Lower leg skin (tissue), 4 donors: Measurements from ENCODE around the gene SGCG. TPM values are rescaled to one million over a fixed set of nuclear protein-coding genes. Genes with fewer than 3 reads are reported as not detected.
"Not testable (repeated sequence)": the region's sequence is repeated elsewhere in the genome, so short reads cannot be mapped to it uniquely, and the experiment has no call there.

ENCODE experiments used
- DNase-seq, 2 donors: peaks; one replicate each; pipeline ENCODE4 v3.0.0-alpha.2; 2019; ENCODE audit warnings: low spot score in 2 of 2
- H3K4me3 ChIP-seq: fragments of 200-600 bp; sonication (generic); 2 replicates; pipeline ENCODE4 v1.5.1; 2017; ENCODE audit warnings: mild to moderate bottlenecking, low read depth; ENCODE audit not compliant: poor library complexity, severe bottlenecking
- POLR2A ChIP-seq, 2 donors: fragments of 450-650 bp; IDR thresholded peaks; one replicate each; pipeline ENCODE4 v1.6.1; 2016 to 2017; ENCODE audit warnings: antibody characterized with exemption in 2 of 2, mild to moderate bottlenecking in 1 of 2, moderate library complexity in 1 of 2
- WGBS, 2 donors: methylation state at CpG; one replicate each; pipeline ENCODE4 v1.1.5; 2018; 5-methylcytosine and 5-hydroxymethylcytosine counted together
- intact Hi-C: fragments of 100-400 bp; cut with DNase I; formaldehyde crosslinking; loops from one replicate; pipeline ENCODE4 v1.15.0; 2023; ENCODE audit warnings: low total_unique reads
- total RNA-seq, 4 donors: library from RNA; depleted of rRNA; stranded (reverse); fragments of >200 nt; gene quantifications; one replicate each; pipeline ENCODE4 v1.1.0, GENCODE V29; 2016
- TF ChIP-seq, protein P1 (sequence below), 3 donors: fragments of 450-650 bp; IDR thresholded peaks; one replicate each; pipeline ENCODE4 v1.5.1; 2016; ENCODE audit warnings: antibody characterized with exemption in 3 of 3, mild to moderate bottlenecking in 3 of 3, moderate library complexity in 2 of 3

The SGCG gene
- total RNA-seq, 4 donors from 2014 or later: 0.72 to 2.3 (median 0.90) TPM

DNA sequence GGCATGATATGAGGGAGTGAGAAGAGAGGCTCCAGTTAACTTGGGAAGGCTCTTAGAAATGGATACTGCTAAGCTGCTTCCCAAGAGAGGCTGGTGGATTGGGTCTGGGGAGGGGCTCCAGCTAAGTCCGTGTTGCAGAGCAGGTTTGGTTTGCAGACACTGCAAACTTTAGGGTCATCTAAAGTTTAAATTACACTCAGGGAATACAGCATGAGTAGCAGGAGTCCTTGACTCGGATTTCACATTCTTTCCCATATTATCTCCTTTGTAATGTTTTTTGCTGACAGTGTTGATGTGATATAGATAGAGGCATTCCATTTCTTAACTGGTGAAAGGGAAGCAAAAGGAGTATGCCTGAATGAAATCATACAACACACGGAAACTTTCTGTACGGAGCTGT lies 31.9 kb downstream of the SGCG start:
- no peak overlapping the region for H3K4me3 ChIP-seq
- TF ChIP-seq POLR2A (IDR thresholded peaks at IDR 0.05): no peak
- TF ChIP-seq, protein P1, sequence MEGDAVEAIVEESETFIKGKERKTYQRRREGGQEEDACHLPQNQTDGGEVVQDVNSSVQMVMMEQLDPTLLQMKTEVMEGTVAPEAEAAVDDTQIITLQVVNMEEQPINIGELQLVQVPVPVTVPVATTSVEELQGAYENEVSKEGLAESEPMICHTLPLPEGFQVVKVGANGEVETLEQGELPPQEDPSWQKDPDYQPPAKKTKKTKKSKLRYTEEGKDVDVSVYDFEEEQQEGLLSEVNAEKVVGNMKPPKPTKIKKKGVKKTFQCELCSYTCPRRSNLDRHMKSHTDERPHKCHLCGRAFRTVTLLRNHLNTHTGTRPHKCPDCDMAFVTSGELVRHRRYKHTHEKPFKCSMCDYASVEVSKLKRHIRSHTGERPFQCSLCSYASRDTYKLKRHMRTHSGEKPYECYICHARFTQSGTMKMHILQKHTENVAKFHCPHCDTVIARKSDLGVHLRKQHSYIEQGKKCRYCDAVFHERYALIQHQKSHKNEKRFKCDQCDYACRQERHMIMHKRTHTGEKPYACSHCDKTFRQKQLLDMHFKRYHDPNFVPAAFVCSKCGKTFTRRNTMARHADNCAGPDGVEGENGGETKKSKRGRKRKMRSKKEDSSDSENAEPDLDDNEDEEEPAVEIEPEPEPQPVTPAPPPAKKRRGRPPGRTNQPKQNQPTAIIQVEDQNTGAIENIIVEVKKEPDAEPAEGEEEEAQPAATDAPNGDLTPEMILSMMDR (IDR thresholded peaks at IDR 0.05): no peak
- DNase-seq: no peak
- 37 to 43% methylated on average over 4 of the region's 4 CpGs for WGBS, 2 donors
- intact Hi-C loops: no loop called here

DNA sequence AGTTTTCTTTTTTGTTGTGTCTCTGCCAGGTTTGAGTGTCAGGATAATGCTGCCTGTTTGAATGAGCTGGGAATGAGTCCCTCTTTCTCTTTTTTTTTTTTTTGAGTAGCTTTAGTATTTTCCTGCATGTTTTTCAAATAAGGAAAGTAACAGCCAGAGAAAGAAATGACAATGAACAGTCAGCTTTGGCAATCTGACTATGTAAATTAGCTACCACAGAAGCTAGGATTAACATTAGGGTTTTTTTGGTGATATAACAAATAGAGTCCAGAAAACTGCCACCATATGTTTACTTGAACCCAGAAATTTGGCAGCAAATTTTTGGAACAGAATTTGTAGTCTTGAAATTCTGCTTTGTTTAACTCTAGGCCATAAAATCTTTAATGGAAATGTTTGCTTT lies 50.5 kb downstream of the SGCG start:
- intact Hi-C loops: no loop called here
- no peak overlapping the region for H3K4me3 ChIP-seq
- no peak for DNase-seq
- no peak for TF ChIP-seq POLR2A (IDR thresholded peaks at IDR 0.05)
- TF ChIP-seq, protein P1 (IDR thresholded peaks at IDR 0.05): no peak

DNA sequence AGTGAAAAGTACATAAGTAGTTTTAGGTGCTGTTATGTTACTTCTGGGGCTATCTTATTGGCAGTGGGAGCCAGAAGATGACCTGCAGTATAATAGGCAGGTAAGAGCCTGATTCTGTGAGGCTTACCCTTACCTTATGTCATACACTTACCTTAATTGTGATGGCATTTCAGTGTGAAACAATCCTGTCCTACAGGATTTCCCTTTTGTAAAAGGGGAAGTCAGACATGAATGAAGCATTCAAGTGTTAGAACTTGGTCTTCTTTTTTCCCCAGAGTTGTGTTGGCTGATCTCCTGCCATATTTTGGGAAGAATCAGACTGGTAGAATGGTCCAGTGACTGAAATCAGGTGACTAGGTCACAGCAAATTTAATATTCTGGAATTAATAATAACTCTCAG lies 55.2 kb downstream of the SGCG start:
- no peak for DNase-seq
- no peak for TF ChIP-seq POLR2A (IDR thresholded peaks at IDR 0.05)
- TF ChIP-seq, protein P1 (IDR thresholded peaks at IDR 0.05): no peak
- no peak overlapping the region for H3K4me3 ChIP-seq
- intact Hi-C loops: no loop called here

DNA sequence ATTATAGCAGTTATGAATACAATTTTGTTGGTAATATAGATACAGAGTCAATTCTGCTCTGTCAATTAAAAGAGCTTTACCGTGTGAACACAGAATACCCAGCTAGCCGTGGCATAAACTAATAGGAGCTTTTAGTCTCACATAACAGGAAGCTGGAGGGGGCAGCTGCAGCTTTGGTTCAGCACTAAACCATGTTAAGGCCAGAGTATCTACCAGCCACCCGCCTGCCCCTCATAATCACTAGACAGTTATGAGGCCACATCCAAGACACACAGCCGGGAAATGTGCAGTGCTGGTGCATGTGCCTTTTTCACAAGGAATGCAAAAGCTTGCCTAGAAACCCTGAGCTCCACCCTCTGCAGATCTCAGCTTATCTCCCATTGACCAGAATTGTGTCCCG lies 62.3 kb downstream of the SGCG start:
- 82 to 88% methylated on average over 5 of the region's 5 CpGs for WGBS, 2 donors
- DNase-seq: no peak
- no peak overlapping the region for H3K4me3 ChIP-seq
- TF ChIP-seq, protein P1 (IDR thresholded peaks at IDR 0.05): no peak
- no peak for TF ChIP-seq POLR2A (IDR thresholded peaks at IDR 0.05)
- intact Hi-C loops: no loop called here

DNA sequence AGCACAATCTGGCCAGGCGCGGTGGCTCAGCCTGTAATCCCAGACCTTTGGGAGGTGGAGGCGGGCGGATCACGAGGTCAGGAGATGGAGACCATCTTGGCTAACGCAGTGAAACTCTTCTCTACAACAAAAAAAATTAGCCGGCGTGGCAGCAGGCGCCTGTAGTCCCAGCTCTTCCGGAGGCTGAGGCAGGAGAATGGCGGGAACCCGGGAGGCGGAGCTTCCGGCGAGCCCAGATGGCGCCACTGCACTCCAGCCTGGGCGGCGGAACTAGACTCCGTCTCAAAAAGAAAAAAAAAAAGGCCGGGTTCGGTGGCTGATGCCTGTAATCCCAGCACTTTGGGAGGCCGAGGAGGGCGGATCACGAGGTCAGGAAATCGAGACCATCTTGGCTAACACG lies 67.6 kb downstream of the SGCG start:
- DNase-seq, intact Hi-C loops, H3K4me3 ChIP-seq: not testable (repeated sequence)
- WGBS, 2 donors: 95 to 97% methylated on average over 26 of the region's 26 CpGs

DNA sequence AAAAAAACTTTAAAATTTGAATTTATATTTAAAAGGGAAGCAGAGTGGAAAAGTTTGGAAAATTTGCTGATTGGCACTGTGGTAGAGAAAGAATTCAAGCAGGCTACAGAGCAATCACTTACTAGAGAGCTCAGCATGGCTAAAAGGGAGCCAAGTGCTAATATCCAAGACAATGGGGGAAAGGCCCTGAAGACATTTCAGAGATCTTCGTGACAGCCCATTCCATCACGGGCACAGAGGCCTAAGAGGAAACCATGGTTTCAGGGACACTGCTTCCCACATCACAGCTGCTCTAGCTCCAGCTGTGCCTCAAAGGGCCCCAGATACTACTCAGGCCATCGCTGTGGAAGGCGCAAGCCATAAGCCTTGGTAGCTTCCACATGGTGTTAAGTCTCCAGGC lies 73.7 kb downstream of the SGCG start:
- DNase-seq: no peak
- intact Hi-C loops: no loop called here
- TF ChIP-seq, protein P1 (IDR thresholded peaks at IDR 0.05): no peak
- TF ChIP-seq POLR2A (IDR thresholded peaks at IDR 0.05): no peak
- H3K4me3 ChIP-seq: no peak overlapping the region
- WGBS, 2 donors: 90% methylated on average over 4 of the region's 4 CpGs
